Mucosa of descending colon (tissue), 3 donors: Measurements from ENCODE around the gene OR6S1. TPM values are rescaled to one million over a fixed set of nuclear protein-coding genes. Genes with fewer than 3 reads are reported as not detected.

Source experiments
- ATAC-seq: fragments of 200-7000 bp; cut with Tn5 transposase; one replicate; pipeline ENCODE4 v1.9.1; 2020; ENCODE audit warnings: mild to moderate bottlenecking, moderate library complexity
- DNase-seq, 3 donors: peaks; one replicate each; pipeline ENCODE4 v3.0.0-alpha.2; 2020
- H3K36me3 ChIP-seq: fragments of 200-600 bp; one replicate; pipeline ENCODE4 v1.8.0; 2021; ENCODE audit warnings: low read depth, mild to moderate bottlenecking
- H3K4me1 ChIP-seq: fragments of 200-600 bp; one replicate; pipeline ENCODE4 v1.8.0; 2021; ENCODE audit warnings: low read depth, mild to moderate bottlenecking
- H3K4me3 ChIP-seq: fragments of 200-600 bp; one replicate; pipeline ENCODE4 v1.8.0; 2021; ENCODE audit warnings: mild to moderate bottlenecking
- H3K9me3 ChIP-seq: fragments of 200-600 bp; one replicate; pipeline ENCODE4 v1.8.0; 2021; ENCODE audit warnings: mild to moderate bottlenecking
- CTCF ChIP-seq: fragments of 200-600 bp; IDR thresholded peaks from one replicate; pipeline ENCODE4 v1.8.0; 2022; ENCODE audit warnings: antibody characterized with exemption, mild to moderate bottlenecking
- intact Hi-C, 2 donors: fragments of 100-400 bp; cut with DNase I in 1 of 2; cut with micrococcal nuclease in 1 of 2; formaldehyde crosslinking; loops; one replicate each; pipeline versions ENCODE4 v1.11.0 to v1.11.1; 2022; cut with DNase I, micrococcal nuclease
- total RNA-seq, 3 donors: library from RNA; stranded (reverse); fragmentation: NEBNext Ultra II Directional in 2 of 3; extraction: Animal tissue kit (Norgen Biotek cat#: 25700) in 2 of 3; gene quantifications; one replicate each; pipeline versions ENCODE4 v1.2.1 to v1.2.4, GENCODE V29; 2021 to 2023
- donor health status: DM: no; HTN: no; CAD: no; lungs with moderate emphysema.
- donor health status: DM: no; HTN: no; CAD: no.
- donor health status: DM: no; HTN: yes; CAD: no.

The OR6S1 gene
- total RNA-seq, 3 donors from 2014 or later = not detected

- no peak for ATAC-seq
- H3K9me3 ChIP-seq = no peaks in the 10 kb centered on the region
- peaks cover 6% of the 10 kb centered on the region for H3K4me1 ChIP-seq
- no peaks in the 10 kb centered on the region for H3K36me3 ChIP-seq
- intact Hi-C loops = no loop called here
- no peak for TF ChIP-seq CTCF
- no peak for DNase-seq
- H3K4me3 ChIP-seq = no peak overlapping the region
Observed at GRCh38 chr14:20658246-20658645, 16.8 kb upstream of the OR6S1 start.

DNA sequence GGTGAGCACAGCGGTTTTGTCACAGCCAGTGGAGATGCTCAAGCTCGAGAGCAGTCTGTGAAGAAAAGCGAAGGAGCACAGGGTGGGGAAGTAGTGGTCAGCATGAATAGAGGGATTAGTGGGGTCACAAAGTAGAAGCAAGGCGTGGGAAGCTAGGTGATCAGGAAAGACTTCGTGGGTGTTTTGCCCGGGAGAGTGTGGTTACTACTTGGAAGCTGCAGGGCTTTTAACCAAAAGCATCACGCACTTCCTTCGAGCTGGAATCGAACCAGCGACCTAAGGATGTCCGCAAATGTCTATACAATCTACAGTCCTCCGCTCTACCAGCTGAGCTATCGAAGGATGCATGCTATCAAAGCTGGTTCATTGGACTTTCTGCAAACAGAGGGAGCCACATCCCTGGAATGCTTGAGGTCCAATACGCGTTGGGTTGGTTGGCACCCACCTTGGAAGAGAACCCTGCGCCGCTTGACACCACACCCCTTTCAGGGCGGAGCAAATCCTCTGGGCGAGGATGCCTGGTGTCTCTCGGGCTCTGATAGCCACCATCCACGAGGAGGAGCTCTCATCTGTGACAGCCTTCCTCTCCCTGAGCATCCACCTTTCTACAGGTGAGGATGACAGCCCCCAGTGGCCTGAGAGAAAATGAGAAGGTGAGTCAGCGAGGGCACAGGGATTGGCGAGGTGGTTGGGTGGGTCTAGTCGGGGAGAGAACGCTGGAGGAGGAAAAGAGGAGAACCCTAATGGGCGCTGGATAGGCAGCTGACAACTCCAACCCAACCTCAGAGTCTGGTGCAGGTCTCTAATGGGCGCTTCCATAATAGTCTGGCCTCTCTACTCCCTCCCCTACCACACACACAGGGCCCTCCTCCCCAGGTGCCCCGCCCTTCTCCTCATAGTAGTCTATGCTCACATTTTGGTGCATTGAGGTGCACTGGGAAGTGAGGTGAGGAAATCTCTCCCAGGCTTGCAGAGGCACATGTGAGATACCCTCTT lies 16.0 kb upstream of the OR6S1 start:
- no peaks in the 10 kb centered on the region for H3K9me3 ChIP-seq
- ATAC-seq (peak; percentile 19), DNase-seq (no peak)
- no peak overlapping the region for H3K4me3 ChIP-seq
- intact Hi-C loops = no loop called here
- no peaks in the 10 kb centered on the region for H3K36me3 ChIP-seq
- TF ChIP-seq CTCF = no peak
- no peaks in the 10 kb centered on the region for H3K4me1 ChIP-seq

DNA sequence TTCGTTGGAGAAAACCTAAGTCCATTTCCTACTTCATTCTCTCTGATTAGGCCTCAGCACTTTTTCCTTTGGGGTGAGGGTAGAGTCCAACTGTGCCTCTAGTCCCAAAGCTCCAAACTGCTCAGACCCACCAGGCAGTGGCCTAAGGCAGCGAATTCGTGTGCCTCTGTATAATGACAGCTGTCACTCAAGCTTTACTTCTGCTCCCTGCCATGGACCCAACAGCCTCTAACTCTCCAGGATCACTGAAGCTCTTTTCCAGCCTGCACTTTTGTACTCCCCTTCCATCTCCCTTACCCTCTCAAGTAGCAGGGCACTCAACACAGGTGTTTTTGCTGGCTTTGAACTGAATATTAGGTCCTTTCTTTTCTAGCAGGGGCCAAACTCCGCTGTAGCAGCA lies 14.8 kb upstream of the OR6S1 start:
- DNase-seq (no peak), ATAC-seq (no peak)
- no peak for TF ChIP-seq CTCF
- intact Hi-C loops = no loop called here
- Histone ChIP-seq H3K9me3 (no peaks in the 10 kb centered on the region), H3K4me1 (no peaks in the 10 kb centered on the region), H3K36me3 (no peaks in the 10 kb centered on the region), H3K4me3 (no peak overlapping the region)

DNA sequence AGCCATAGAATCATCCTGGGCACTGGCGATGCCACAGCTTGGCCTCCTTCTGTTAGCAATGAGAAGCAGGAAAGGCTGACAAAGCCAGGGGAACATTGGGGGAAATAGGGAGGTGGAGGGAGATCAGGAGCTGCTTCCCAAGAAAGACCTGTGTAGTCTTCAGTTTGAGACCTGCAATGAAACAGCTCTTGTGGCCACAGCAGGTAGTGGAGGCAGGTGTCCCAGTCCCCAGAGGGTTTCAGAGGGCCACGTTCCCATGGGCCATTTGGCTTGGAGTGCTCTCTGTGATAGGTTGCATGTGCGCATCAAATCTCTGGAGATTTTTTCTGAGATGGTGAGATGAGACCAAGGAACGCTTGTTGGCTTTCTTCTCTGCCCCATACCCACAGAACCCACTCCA lies 14.4 kb upstream of the OR6S1 start:
- Histone ChIP-seq H3K36me3 (no peaks in the 10 kb centered on the region), H3K4me3 (no peak overlapping the region), H3K4me1 (no peaks in the 10 kb centered on the region), H3K9me3 (no peaks in the 10 kb centered on the region)
- ATAC-seq = no peak
- no peak for DNase-seq
- intact Hi-C loops = no loop called here
- TF ChIP-seq CTCF = no peak

GRCh38 chr14:20652996-20653975 lies 11.8 kb upstream of the OR6S1 start:
- H3K4me1 ChIP-seq = no peaks in the 10 kb centered on the region
- intact Hi-C loops = no loop called here
- H3K36me3 ChIP-seq = no peaks in the 10 kb centered on the region
- H3K4me3 ChIP-seq = no peak overlapping the region
- DNase-seq (no peak), ATAC-seq (peak; percentile 27)
- no peak for TF ChIP-seq CTCF
- H3K9me3 ChIP-seq = no peaks in the 10 kb centered on the region
